ENCODE measurements around the gene JUN.

- no peak for TF ChIP-seq CTCF (tag by site-specific recombination; IDR thresholded peaks at IDR 0.05)
- TF ChIP-seq AEBP2 (tag by site-specific recombination; IDR thresholded peaks at IDR 0.05; ENCODE audit: borderline replicate concordance): no peak
- no peak for TF ChIP-seq ZNF549 (tag by site-specific recombination; IDR thresholded peaks at IDR 0.05)
- no peak for TF ChIP-seq PRDM1 (tag by site-specific recombination; IDR thresholded peaks at IDR 0.05)
- no peak for TF ChIP-seq ZNF202 (tag by site-specific recombination; IDR thresholded peaks at IDR 0.05; ENCODE audit: borderline replicate concordance)
- no peak for TF ChIP-seq ZNF585B (tag by site-specific recombination; IDR thresholded peaks at IDR 0.05)
- no peak for TF ChIP-seq EGR2 (tag by site-specific recombination; IDR thresholded peaks at IDR 0.05; ENCODE audit: low read depth)
- 0 out of 2 replicates have a peak, but pooled peaks have one; percentile 29 for TF ChIP-seq SP7 (tag by site-specific recombination; IDR thresholded peaks at IDR 0.05)
- TF ChIP-seq ZNF639 (tag by site-specific recombination; IDR thresholded peaks at IDR 0.05): no peak
- TF ChIP-seq ZBTB11 (tag by site-specific recombination; conservative IDR thresholded peaks at IDR 0.05; ENCODE audit: low read depth): no peak
- no peak for TF ChIP-seq ZNF24 (tag by site-specific recombination; IDR thresholded peaks at IDR 0.05)
- no peak for TF ChIP-seq REST (tag by site-specific recombination; IDR thresholded peaks at IDR 0.05)
- TF ChIP-seq ZNF19 (tag by site-specific recombination; IDR thresholded peaks at IDR 0.05; ENCODE audit: low read depth): no peak
Observed at GRCh38 chr1:58780411-58780810, 3.4 kb downstream of the JUN start.
